Neural progenitor cell (in vitro differentiated cells): ENCODE measurements around the gene DDC. TPM values are rescaled to one million over a fixed set of nuclear protein-coding genes. Genes with fewer than 3 reads are reported as not detected.

Experiments
- DNase-seq: peaks from one replicate; pipeline ENCODE4 v3.0.0-alpha.2; 2016; ENCODE audit warnings: low spot score
- H2AFZ ChIP-seq: fragments of 200-600 bp; sonication (generic); replicated peaks from 2 replicates; pipeline ENCODE4 v1.6.1; 2016; ENCODE audit warnings: antibody characterized with exemption
- H3F3A ChIP-seq: fragments of 200-600 bp; sonication (generic); 2 replicates; pipeline ENCODE4 v1.6.1; 2016; ENCODE audit warnings: antibody characterized with exemption, low read depth
- H3K27ac ChIP-seq: fragments of 200-600 bp; sonication (generic); 2 replicates; pipeline ENCODE4 v1.5.1; 2016; ENCODE audit warnings: mild to moderate bottlenecking
- H3K27me3 ChIP-seq: fragments of 200-600 bp; sonication (generic); 2 replicates; pipeline ENCODE4 v1.6.1; 2016; ENCODE audit warnings: mild to moderate bottlenecking, moderate library complexity
- H3K36me3 ChIP-seq: fragments of 200-600 bp; sonication (generic); 2 replicates; pipeline ENCODE4 v1.5.1; 2016
- H3K4me1 ChIP-seq: fragments of 200-600 bp; sonication (generic); 2 replicates; pipeline ENCODE4 v1.6.1; 2016; ENCODE audit warnings: mixed run types
- H3K4me2 ChIP-seq: fragments of 200-600 bp; sonication (generic); 2 replicates; pipeline ENCODE4 v1.6.1; 2016
- H3K4me3 ChIP-seq: fragments of 200-600 bp; sonication (generic); 2 replicates; pipeline ENCODE4 v1.5.1; 2016
- H3K79me2 ChIP-seq: fragments of 200-600 bp; sonication (generic); 2 replicates; pipeline ENCODE4 v1.6.1; 2016; ENCODE audit warnings: low read depth
- H3K9ac ChIP-seq: fragments of 200-600 bp; sonication (generic); 2 replicates; pipeline ENCODE4 v1.6.1; 2016
- H3K9me3 ChIP-seq: fragments of 200-600 bp; sonication (generic); 2 replicates; pipeline ENCODE4 v1.5.1; 2016; ENCODE audit warnings: low read depth
- H4K20me1 ChIP-seq: fragments of 200-600 bp; sonication (generic); 2 replicates; pipeline ENCODE4 v1.6.1; 2016; ENCODE audit warnings: low read depth
- H3K27ac Mint-ChIP-seq: 3 replicates; pipeline ENCODE4 v1.8.0; 2021; ENCODE audit warnings: mixed read lengths
- H3K27me3 Mint-ChIP-seq: 2 replicates; pipeline ENCODE4 v1.8.0; 2022; ENCODE audit warnings: low read depth, mild to moderate bottlenecking, inconsistent platforms, moderate library complexity, mixed read lengths; ENCODE audit not compliant: insufficient read depth
- H3K36me3 Mint-ChIP-seq: 3 replicates; pipeline ENCODE4 v1.8.0; 2021; ENCODE audit warnings: mixed read lengths
- H3K4me1 Mint-ChIP-seq: 3 replicates; pipeline ENCODE4 v1.8.0; 2021; ENCODE audit warnings: mixed read lengths
- H3K4me3 Mint-ChIP-seq: 3 replicates; pipeline ENCODE4 v1.8.0; 2021; ENCODE audit warnings: mild to moderate bottlenecking, moderate library complexity, mixed read lengths
- H3K9me3 Mint-ChIP-seq: 3 replicates; pipeline ENCODE4 v1.8.0; 2020; ENCODE audit warnings: mixed read lengths
- EZH2 ChIP-seq: fragments of 200-600 bp; sonication (generic); IDR thresholded peaks from 2 replicates; pipeline ENCODE4 v1.6.1; 2017; ENCODE audit warnings: antibody characterized with exemption, mild to moderate bottlenecking, moderate library complexity
- EZH2phosphoT487 ChIP-seq: fragments of 200-600 bp; sonication (generic); IDR thresholded peaks from 2 replicates; pipeline ENCODE4 v1.6.1; 2017; ENCODE audit warnings: antibody characterized with exemption
- total RNA-seq: library from RNA; depleted of rRNA; stranded (reverse); fragments of >200 nt; gene quantifications from 2 replicates; pipeline ENCODE4 v1.2.3, GENCODE V29; 2015; ENCODE audit warnings: low replicate concordance
- TF ChIP-seq, protein P1 (sequence below): fragments of 200-600 bp; sonication (generic); IDR thresholded peaks from 2 replicates; pipeline ENCODE4 v1.5.1; 2017; ENCODE audit warnings: antibody characterized with exemption, mild to moderate bottlenecking

DDC gene
- total RNA-seq, 1 donor from 2014 or later = not detected

DNA sequence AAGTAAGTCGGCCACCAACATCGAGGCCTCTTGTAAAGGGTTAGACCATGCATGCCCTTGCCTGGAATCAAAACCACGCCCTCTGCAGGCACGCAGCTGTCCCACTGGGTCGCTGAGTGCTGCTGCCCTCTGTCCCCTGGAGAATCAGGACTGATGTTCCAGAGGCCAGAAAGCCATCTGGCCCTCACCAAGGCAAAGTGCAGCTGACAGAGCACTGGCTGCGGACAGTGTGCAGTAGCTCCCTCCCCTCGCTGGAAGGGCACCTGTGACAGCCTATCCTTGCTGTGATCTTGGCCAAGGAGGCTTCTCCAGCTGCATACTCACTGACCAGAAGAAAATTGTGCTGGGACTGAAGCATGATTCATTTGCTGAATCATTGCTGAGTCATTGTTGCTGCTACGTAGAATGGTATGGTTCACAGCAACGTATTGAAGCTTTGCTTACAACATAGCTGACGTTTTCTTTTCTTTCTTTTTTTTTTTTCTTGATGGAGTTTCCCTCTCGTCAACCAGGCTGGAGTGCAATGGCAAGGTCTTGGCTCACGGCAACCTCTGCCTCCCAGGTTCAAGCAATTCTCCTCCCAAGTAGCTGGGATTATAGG lies 30.4 kb downstream of the DDC start:
- no peaks in the 10 kb centered on the region for H3K79me2 ChIP-seq
- Mint-ChIP-seq H3K36me3 (no peaks in the 10 kb centered on the region), H3K27me3 (no peaks in the 10 kb centered on the region), H3K4me3 (no peak overlapping the region), H3K9me3 (no peaks in the 10 kb centered on the region), H3K27ac (no peak overlapping the region), H3K4me1 (peaks cover 21% of the 10 kb centered on the region)
- H3K4me1 ChIP-seq = no peaks in the 10 kb centered on the region
- no peaks in the 10 kb centered on the region for H3K36me3 ChIP-seq
- H3K27me3 ChIP-seq = no peaks in the 10 kb centered on the region
- H3K27ac ChIP-seq = no peak overlapping the region
- H2AFZ ChIP-seq = no peak overlapping the region
- no peak for DNase-seq
- no peaks in the 10 kb centered on the region for H3K9me3 ChIP-seq
- H4K20me1 ChIP-seq = no peaks in the 10 kb centered on the region
- H3K9ac ChIP-seq = no peak overlapping the region
- no peaks in the 10 kb centered on the region for H3F3A ChIP-seq
- TF ChIP-seq EZH2 (no peak), EZH2phosphoT487 (no peak)
- TF ChIP-seq, protein P1, sequence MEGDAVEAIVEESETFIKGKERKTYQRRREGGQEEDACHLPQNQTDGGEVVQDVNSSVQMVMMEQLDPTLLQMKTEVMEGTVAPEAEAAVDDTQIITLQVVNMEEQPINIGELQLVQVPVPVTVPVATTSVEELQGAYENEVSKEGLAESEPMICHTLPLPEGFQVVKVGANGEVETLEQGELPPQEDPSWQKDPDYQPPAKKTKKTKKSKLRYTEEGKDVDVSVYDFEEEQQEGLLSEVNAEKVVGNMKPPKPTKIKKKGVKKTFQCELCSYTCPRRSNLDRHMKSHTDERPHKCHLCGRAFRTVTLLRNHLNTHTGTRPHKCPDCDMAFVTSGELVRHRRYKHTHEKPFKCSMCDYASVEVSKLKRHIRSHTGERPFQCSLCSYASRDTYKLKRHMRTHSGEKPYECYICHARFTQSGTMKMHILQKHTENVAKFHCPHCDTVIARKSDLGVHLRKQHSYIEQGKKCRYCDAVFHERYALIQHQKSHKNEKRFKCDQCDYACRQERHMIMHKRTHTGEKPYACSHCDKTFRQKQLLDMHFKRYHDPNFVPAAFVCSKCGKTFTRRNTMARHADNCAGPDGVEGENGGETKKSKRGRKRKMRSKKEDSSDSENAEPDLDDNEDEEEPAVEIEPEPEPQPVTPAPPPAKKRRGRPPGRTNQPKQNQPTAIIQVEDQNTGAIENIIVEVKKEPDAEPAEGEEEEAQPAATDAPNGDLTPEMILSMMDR = peak; percentile 8
- no peak overlapping the region for H3K4me3 ChIP-seq
- H3K4me2 ChIP-seq = no peak overlapping the region

DNA sequence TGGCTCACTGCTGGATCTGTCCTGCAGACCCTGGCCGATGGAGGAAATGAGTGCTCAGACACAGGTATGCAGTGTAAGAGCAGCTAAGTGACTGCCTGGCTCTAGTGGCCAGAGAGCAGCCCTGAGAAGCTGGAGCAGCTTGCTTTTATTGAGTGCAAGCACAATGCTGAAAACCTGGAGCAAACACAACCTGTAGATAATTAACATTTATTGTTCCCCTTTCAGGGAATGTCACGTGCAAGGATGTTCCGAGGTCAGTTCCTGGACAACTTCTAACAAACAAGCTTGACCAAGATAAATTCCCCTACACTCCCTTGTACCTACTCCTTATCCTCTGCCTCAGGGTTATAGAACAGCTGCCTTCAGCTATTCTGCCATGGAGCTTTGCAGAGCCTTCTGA lies 31.3 kb downstream of the DDC start:
- no peaks in the 10 kb centered on the region for H3K27me3 Mint-ChIP-seq
- DNase-seq = no peak
- no peak overlapping the region for H3K4me3 ChIP-seq
- peaks cover 21% of the 10 kb centered on the region for H3K4me1 Mint-ChIP-seq
- TF ChIP-seq, protein P1 = no peak
- TF ChIP-seq EZH2 = no peak
- TF ChIP-seq EZH2phosphoT487 = no peak
- no peaks in the 10 kb centered on the region for H3K9me3 Mint-ChIP-seq
- H3K4me3 Mint-ChIP-seq = no peak overlapping the region
- H3K9ac ChIP-seq = no peak overlapping the region
- no peak overlapping the region for H3K4me2 ChIP-seq
- H3K4me1 ChIP-seq = no peaks in the 10 kb centered on the region
- H3K79me2 ChIP-seq = no peaks in the 10 kb centered on the region
- H3K36me3 ChIP-seq = no peaks in the 10 kb centered on the region
- H4K20me1 ChIP-seq = no peaks in the 10 kb centered on the region
- no peaks in the 10 kb centered on the region for H3K9me3 ChIP-seq
- H3K27me3 ChIP-seq = no peaks in the 10 kb centered on the region
- no peak overlapping the region for H3K27ac Mint-ChIP-seq
- H2AFZ ChIP-seq = no peak overlapping the region
- H3K27ac ChIP-seq = no peak overlapping the region
- H3F3A ChIP-seq = no peaks in the 10 kb centered on the region
- H3K36me3 Mint-ChIP-seq = no peaks in the 10 kb centered on the region

DNA sequence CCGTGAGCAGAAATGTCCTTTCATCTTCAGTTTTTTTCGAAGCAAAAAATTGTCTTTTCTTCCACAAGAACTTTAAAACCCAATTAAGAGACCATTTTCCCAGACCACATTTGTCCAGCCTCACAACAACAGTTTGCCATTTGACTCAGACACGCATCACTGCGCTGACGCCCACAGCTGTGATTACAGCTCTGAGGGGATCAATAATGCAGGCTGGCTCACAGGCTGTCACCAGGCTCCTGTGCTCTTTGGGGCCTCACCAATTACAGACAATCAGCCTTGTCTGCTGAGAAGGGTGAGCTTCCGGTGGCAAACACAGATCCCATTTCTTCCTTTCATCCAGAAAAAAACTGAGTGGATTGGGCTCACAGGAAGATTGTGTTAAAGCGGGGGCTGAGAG lies 33.3 kb downstream of the DDC start:
- no peak overlapping the region for H3K4me3 Mint-ChIP-seq
- Histone ChIP-seq H3K4me1 (peaks cover 8% of the 10 kb centered on the region), H3K4me3 (no peak overlapping the region), H4K20me1 (no peaks in the 10 kb centered on the region), H3F3A (no peaks in the 10 kb centered on the region), H3K27ac (no peak overlapping the region), H3K36me3 (no peaks in the 10 kb centered on the region), H3K9ac (no peak overlapping the region), H3K79me2 (no peaks in the 10 kb centered on the region), H3K27me3 (no peaks in the 10 kb centered on the region), H3K9me3 (no peaks in the 10 kb centered on the region), H3K4me2 (no peak overlapping the region), H2AFZ (no peak overlapping the region)
- no peaks in the 10 kb centered on the region for H3K27me3 Mint-ChIP-seq
- H3K9me3 Mint-ChIP-seq = no peaks in the 10 kb centered on the region
- no peaks in the 10 kb centered on the region for H3K36me3 Mint-ChIP-seq
- TF ChIP-seq EZH2 (no peak), EZH2phosphoT487 (no peak)
- TF ChIP-seq, protein P1 = no peak
- H3K27ac Mint-ChIP-seq = no peak overlapping the region
- no peak for DNase-seq
- peaks cover 26% of the 10 kb centered on the region for H3K4me1 Mint-ChIP-seq
